Astrocyte (in vitro differentiated cells and primary cell): ENCODE results near the gene OR14J1.
"Not testable (repeated sequence)": the region's sequence is repeated elsewhere in the genome, so short reads cannot be mapped to it uniquely, and the experiment has no call there.

Experiments
- CTCF ChIP-seq: IDR thresholded peaks from 2 replicates; pipeline ENCODE4 v1.5.1; 2011; ENCODE audit warnings: low read depth, mild to moderate bottlenecking, inconsistent platforms, low read length, moderate library complexity; ENCODE audit not compliant: insufficient read depth
- EZH2 ChIP-seq: IDR thresholded peaks from 2 replicates; pipeline ENCODE4 v1.6.1; 2012; ENCODE audit warnings: mild to moderate bottlenecking, low read length, inconsistent platforms; ENCODE audit not compliant: insufficient read depth

GRCh38 chr6:29349348-29349747 lies 47.8 kb downstream of the OR14J1 start:
- TF ChIP-seq CTCF, EZH2: not testable (repeated sequence)
